Subcutaneous adipose tissue (tissue), 4 donors: ENCODE measurements around the gene LRRC52. TPM values are rescaled to one million over a fixed set of nuclear protein-coding genes. Genes with fewer than 3 reads are reported as not detected.

Experiments used
- total RNA-seq, 4 donors: library from RNA; depleted of rRNA; stranded (reverse); fragments of >200 nt; gene quantifications; one replicate each; pipeline ENCODE4 v1.1.0, GENCODE V29; 2016
- TF ChIP-seq, protein P1 (sequence below): fragments of 450-650 bp; IDR thresholded peaks from one replicate; pipeline ENCODE4 v1.5.1; 2016; ENCODE audit warnings: low read depth, mild to moderate bottlenecking, control low read depth, antibody characterized with exemption, moderate library complexity

Gene LRRC52
- total RNA-seq, 4 donors from 2014 or later, result not detected

DNA sequence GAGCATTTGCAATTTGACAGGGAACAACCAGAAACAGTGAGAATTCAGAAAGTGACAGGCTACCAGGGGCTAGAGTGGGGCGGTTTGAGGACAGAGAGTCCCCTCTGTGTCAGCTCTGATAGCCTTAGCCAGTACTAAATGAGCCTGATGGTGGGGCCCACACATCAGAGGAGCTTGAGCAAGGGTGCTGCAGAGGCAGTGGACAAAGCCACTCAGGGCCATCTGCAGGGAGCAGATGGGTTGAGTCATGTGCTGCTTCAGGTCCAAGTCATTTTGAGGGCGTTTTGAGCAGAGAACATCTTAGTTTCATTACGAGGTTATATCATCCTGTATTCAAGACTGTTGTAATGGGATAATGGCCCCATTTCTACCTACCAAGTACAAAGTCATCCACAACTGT, 7.7 kb downstream of the LRRC52 start:
- TF ChIP-seq, protein P1, sequence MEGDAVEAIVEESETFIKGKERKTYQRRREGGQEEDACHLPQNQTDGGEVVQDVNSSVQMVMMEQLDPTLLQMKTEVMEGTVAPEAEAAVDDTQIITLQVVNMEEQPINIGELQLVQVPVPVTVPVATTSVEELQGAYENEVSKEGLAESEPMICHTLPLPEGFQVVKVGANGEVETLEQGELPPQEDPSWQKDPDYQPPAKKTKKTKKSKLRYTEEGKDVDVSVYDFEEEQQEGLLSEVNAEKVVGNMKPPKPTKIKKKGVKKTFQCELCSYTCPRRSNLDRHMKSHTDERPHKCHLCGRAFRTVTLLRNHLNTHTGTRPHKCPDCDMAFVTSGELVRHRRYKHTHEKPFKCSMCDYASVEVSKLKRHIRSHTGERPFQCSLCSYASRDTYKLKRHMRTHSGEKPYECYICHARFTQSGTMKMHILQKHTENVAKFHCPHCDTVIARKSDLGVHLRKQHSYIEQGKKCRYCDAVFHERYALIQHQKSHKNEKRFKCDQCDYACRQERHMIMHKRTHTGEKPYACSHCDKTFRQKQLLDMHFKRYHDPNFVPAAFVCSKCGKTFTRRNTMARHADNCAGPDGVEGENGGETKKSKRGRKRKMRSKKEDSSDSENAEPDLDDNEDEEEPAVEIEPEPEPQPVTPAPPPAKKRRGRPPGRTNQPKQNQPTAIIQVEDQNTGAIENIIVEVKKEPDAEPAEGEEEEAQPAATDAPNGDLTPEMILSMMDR, result no peak

DNA sequence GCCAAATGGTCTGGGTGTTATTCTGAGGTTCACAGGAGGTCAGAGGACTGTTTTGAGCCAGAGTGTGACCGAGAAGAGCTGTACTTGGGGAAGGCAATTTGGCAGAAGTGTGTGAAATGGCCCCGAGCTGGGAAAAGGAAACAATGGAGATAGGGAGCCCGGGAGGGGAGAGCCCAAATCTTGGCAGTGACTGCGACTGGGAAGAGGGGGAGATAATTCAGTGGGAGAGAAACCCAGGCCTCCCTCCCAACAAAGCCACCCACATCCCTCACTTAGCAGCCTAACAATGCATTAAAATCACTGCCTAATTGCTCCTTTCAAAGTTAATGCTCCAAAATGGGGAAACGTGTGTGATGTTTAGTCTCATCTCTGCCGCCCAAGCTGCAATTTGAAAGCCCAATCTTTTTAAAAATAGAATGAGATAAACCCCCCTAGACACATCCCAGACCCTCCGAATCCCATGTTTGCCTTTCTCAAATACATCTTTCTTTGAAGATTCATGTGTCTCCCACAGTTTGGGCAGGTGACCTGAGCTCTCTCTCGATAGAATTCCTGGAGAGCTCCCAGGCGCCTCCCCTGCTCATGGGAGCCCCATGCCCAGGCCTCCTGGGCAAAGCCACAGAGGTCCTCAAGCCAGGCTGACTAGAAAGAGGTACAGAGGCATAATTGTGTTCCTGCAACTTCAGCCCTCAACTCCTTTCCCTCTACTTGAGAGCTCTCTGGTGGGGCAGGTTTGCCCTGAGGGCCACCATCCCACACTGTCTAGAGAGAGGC, 17.3 kb downstream of the LRRC52 start:
- TF ChIP-seq, protein P1, result no peak

DNA sequence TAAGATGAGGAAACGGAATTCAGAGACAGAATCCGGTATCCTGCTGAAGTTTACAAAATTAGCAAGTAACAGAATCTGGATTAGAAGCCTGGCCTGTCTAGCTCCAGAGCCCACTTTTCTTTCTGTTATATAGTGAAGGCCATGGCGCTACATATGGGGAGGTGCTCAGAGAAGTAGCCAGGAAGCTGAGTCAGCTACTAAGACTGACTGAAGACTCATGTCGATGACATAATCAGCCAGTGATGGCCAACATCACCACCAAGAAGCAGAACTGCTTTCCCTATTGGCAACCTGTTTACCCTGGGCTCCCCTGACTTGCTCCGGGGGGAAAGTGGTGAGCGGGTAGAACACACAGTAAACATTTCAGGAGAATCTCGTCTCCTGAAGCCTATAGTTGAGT, 18.8 kb downstream of the LRRC52 start:
- TF ChIP-seq, protein P1, result no peak

DNA sequence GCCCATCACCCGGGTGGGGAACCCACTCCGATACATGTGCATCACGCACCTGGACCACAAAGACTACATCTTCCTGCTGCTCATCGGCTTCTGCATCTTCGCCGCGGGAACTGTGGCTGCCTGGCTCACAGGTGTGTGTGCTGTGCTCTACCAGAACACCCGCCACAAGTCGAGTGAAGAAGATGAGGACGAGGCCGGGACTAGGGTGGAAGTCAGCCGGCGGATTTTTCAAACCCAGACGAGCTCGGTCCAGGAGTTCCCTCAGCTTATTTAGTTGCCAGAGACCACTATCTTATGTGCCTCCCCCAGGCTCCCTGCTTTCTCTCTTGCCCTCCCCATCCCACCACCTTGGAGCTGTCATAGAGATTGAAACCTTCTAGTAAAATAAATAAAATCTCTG, 19.8 kb downstream of the LRRC52 start:
- TF ChIP-seq, protein P1, result no peak

DNA sequence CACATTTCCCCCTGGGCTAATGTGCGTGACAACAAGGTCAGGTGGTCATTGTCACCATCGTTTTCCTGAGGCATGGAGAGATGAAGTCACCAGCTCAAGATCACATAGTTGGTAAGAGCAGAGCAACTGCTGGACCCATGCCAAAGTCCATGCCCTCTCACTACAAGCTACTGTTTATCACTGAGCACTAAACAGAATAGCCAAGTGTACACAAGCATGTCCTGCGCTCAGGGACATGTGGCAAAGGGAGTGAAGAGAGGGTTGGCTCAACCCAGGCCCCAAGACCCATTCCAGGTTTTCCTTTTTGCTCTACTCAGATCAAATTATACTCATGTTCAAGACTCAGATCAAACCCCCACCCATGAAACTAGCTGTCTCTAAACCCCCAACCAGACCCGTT, 20.8 kb downstream of the LRRC52 start:
- TF ChIP-seq, protein P1, result no peak

DNA sequence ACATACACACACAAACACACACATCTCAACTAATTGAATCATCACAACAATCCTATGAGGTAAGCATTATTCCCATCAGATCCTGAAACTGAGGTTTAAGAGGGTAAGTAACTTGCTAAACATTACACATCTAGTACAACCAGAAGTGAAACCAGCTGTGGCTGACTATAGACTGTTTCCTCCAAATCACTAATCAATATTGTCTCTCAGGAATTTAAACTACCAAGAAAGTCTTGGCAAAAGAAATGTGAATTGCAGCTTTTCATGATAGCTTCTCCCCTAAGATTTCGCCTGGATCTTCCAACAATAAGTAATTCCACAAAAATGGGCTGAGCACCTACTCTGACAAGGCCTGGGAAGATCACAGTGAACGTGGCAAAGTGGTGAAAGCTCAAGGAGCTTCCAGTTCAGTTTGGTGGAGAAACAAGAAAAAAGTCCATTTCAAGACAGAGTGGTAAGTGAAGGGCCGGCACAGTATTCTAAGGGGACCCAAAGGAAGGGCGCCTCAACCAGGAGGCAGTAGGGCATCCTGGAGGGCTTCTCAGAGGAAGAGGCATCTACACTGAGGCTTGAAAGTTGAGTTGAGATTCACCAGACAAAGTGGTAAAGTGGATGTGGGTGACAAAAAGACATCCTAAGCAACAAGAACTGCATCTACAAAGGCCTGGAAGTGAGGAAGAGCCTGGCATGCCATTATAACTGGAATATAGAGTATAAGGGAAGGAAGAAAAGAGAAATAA, 22.1 kb downstream of the LRRC52 start:
- TF ChIP-seq, protein P1, result no peak

DNA sequence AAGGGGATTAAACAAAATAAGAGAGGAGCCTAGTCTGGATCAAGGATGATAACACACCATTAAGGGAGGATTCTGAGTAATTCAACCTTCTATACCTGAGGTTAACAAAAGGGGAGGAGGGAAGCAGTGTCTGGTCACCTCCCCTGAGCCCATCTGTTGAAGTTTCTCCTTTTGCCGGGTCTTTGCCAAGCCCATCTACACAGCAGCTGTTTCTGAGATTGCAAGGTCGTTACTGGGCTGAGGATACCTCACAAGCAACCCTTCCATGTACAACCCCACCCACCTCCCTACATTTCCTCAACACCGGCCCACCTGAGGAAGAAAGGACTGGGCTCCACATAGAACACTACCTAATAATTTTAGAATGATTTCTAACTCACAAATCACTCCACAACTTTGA, 26.3 kb downstream of the LRRC52 start:
- TF ChIP-seq, protein P1, result no peak
